HS-27A (cell line): ENCODE data around the gene CDK2AP2.
"Not testable (repeated sequence)": the region's sequence is repeated elsewhere in the genome, so short reads cannot be mapped to it uniquely, and the experiment has no call there.

ENCODE experiments used
- DNase-seq: peaks from one replicate; pipeline ENCODE4 v3.0.0-alpha.2; 2012; ENCODE audit warnings: low read depth, missing footprints

CDK2AP2 gene

DNA sequence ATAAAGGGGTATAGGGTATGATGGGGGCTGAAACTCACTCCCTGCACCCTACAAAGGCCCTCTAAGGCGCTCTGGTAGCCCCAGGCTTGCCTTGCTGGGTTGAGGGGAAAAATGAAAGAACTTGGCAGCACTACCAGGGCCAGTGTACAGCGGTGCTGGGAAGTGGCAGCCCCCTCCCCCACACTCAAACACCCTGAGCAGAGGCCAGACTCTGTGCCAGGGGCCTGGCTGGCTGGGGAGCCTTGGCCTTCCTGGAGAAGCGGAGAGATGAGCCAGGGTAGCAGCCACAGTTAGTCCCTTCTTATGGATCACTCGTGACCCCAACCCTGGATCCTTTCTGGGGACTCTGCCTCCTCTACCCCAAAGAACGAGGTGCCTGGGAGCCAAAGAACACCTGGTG, 41.6 kb downstream of the CDK2AP2 start:
- no peak for DNase-seq

DNA sequence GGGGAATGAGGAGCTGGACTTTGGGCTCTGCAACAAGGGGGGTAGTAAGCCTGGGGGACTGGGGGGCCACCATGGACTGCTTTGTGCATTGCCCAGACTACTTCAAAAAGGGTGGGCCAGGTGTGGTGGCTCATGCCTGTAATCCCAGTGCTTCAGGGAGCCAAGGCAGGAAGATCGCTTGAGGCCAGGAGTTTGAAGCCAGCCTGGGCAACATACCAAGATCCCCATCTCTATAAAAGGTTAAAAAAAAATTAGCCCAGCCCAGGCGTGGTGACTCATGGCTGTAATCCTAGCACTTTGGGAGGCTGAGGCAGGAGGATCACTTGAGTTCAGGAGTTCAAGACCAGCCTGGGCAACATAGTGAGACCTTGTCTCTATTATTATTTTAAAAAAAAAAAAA, 42.4 kb downstream of the CDK2AP2 start:
- DNase-seq, result not testable (repeated sequence)

DNA sequence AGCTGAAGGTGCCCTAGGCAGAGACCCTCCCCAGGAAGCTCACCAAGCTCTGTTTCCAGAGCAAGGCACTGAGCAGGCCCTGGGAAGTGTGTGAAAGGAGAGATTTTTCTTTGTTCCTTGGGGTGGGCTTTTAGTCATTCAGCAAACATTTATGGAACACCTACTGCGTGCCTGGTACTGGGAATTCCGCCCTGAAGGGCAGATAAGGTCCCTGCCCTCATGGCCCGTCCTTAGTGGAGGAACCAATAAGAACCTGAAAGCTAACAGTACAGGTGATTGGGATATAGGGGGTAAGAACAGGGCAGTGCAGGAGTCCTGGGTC, 42.8 kb downstream of the CDK2AP2 start:
- no peak for DNase-seq

DNA sequence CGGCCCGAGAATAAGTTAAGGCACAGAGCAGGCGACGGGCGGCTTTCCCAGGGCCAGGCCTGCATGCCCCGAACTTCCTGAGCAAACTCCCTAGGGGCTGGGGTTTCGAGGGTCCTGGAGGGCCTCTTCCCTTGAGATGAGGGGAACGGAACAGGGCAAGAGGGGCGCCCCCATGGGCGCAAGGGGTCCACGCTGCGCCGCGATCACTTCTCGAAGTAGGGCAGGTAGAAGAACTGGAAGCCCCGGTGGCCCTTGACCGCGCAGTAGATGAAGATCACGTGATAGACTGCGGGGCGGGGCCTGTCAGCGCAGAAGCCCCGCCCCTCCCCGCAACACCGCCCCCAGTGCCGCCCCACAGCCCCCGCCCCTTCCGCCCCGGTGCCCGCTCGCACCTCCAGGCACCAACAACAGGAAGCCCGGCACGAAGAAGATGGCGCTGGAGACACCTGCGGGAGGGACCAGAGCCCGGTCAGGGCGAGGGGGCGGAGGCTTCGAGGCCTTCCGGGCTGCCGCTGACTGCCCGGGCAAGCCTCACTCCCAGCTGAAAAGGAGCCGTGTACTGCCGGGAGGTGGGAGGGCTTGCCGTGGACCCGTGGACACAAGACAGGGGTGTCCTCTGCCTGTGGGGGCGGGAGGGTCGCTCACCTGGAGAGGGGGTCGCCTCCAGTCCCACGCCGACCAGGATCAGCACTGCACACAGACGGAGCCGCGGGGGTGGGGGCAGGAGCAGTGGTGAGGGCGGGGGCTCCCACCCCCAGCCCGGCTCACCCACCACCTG, 43.4 kb downstream of the CDK2AP2 start:
- no peak for DNase-seq

DNA sequence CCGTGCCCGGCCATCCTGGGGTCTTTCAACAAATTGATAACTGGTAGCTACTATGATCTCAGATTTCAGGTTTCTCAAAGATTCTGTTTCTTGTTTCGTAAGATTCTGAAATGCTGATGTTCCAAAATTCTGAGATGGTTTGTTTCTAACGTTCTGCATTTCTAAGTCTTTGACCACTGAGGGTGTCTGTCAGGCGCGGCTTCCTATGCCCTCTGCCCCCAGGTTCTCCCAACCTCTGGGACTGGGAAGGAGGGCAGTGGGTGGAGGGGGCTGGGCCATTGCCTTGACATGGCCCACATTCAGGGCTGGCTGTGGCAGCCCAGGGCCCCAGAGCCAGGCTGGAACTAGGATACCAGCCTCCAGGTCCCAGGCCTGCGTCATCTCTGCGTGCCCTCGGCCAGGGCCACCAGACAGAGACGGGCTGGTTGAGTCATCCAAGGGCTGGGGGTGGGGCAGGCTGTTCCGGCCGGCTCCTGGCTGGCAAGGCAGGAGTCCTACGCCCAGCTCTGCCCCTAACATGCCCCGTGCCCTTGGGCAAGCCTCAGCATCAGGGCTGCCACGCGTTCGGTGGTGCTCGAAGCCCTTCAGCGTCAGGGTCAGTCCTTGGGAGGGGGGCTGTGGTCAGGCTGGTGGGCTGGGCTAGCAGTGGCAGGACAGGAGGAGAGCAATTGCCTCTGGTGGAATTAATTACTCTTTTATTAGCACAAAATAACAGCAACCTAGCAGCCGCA, 44.1 kb downstream of the CDK2AP2 start:
- DNase-seq, result no peak

DNA sequence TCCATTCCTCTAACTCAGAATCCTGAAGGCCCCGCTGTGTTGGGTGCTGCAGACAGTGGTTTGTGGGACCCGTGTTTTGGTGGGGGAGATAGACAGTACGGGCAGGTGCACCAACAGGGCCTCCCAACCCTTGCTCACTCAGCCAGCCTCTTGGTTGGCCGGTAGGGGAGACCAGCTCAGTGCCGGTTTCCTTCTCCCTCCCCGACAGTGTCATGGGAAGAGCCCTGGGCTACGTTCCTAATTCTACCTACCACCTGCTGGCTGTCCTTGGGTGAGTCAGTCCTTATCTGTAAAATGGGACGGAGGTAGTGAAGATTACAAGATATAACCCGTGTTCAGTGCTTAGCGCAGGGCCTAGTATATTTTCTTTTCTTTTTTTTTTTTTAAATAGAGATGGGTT, 44.8 kb downstream of the CDK2AP2 start:
- DNase-seq, result no peak

DNA sequence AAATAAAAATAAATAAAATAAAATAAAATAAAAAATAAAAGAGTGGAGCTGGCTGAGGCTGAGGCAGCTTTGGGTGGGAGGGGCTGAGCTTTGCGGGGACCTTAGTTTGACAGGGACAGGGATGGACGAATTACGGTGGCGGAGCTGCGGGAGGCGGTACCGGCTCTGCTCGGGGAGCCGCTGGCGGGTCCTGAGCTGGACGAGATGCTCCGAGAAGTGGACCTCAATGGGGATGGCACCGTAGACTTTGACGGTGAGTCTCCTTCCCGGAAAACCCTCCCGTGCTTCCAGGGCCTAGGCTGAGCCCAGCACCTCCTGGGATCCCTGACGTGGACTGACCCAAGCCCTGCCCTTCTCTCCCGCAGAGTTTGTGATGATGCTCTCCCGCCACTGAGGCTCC, 49.7 kb downstream of the CDK2AP2 start:
- DNase-seq, result no peak

DNA sequence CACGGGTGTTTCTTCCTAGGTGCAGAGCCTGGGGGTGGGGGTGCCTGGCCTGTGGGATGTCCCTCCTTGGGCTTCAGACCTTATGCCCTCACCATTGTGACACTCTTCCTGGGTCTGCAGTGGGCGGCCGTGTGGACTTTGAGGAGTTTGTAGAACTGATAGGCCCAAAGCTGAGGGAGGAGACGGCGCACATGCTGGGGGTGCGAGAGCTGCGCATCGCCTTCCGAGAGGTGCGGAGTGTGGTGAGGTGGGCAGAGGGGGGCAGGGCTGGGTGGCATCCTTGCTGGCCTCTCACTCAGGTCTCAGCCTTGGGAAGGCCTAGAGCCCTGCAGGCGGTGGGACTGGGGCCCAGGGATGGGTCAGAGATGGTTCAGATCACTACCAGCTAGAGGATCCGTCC, 50.5 kb downstream of the CDK2AP2 start:
- DNase-seq, result no peak
